Measurements from ENCODE around the gene SH3BP2. TPM values are rescaled to one million over a fixed set of nuclear protein-coding genes. Genes with fewer than 3 reads are reported as not detected.

The SH3BP2 gene
- polyA plus RNA-seq, 1 donor from 2014 or later = 22.7 TPM

DNA sequence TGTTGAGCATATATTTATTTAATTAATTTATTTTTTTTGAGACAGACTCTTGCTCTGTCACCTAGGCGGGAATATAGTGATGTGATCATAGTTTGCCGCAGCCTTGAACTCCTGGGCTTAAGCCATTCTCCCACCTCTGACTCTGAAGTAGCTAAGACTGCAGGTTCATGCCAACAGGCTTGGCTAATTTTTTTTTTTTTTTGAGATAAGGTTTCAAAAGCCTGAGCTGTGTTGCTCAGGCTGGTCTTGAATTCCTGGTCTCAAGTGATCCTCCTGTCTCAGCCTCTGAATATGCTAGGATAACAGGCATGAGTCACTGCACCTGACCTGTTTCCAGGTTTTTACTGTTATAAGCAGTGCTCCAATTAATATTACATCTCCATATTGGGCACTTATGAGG, 55.6 kb downstream of the SH3BP2 start:
- H3K27ac Mint-ChIP-seq = no peak overlapping the region
- peak overlapping the region in 1 of 4 donors; percentile 31 for H3K4me3 Mint-ChIP-seq
- peaks cover 6% of the 10 kb centered on the region for H3K36me3 Mint-ChIP-seq
- H3K4me1 Mint-ChIP-seq = peaks cover 53 to 61% (median 61%) of the 10 kb centered on the region in 3 donors
- no peaks in the 10 kb centered on the region for H3K9me3 Mint-ChIP-seq
- H3K27me3 Mint-ChIP-seq = no peaks in the 10 kb centered on the region

DNA sequence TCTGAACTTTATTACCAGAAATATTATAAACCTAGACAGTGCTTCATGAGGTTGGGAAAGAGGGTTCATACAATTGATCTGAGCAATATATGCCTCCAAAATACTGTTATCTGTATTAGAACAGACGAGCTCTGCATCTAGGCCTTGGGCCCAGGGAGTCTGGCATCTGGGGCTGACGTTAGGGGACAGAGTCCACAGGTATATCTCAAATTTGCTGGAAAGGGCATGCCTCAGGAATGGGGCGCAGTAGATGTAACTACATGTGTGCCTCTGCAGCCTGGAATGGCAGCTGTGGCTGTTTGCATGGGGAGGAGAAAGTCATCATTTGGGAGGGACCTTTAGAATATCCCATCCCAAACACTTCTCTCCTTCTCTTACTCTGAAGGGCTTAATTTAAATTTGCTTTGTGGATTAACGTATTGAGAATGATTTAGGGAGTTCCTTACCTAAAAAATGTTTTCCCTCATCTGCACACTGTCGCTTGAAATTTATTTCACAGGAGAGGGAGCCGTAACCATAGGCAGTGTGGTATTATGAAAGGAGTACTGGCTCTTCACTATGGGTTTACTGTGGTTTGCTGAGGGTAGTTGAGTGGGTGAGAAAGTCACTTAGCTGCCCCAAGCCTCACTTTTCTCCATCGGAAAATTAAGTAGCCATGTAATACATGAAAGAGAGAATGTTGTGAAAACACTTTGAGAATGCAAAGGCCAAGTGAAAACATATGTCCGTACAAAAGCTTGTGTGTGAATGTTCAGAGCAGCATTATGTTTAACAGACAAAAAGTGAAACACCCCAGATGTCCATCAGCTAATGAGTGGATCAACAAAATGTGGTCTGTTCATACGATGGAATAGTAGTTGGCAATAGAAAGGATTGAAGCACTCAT, 56.6 kb downstream of the SH3BP2 start:
- Mint-ChIP-seq H3K4me1 (peaks cover 59 to 71% (median 63%) of the 10 kb centered on the region in 3 donors), H3K27ac (peak overlapping the region; percentile 20 to 76 (median 43))

DNA sequence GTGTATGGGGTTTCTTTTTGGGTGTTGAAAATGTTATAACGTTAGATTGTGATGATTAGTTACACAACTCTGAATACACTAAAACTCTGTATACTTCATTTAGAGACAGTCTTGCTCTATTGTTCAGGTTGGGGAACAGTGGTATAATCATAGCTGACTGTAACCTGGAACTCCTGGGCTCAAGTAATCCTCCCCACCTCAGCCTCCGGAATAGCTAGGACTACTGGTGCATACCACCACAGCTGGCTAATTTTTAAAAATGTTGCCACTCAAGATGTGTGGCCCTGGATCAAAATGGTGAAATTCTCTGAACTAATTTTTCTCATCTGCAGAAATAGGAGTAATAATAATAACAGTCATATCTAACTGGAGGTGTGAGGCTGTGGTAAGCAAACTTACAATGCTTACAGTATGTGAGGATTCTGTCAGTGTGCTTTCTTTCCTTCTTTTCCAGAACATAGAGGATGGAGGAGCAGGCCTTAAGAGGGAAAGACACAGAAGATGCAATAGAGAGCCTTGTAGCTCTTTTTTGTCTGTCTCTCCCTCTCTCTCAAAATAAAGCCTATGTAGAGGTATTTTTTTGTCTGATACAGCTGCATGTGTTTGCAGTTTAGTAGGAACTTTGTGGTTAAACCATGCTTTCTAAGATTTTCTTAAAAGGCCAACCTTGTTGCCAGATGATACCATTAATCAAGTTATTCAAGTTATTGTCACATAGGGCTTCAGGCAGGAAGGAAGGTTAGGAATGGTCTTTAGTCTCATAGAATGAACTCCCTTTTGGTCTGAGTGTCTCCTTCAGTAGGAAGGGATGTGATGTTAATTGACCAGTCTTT, 58.3 kb downstream of the SH3BP2 start:
- Mint-ChIP-seq H3K36me3 (peaks cover 6% of the 10 kb centered on the region), H3K27me3 (no peaks in the 10 kb centered on the region), H3K27ac (peak overlapping the region; percentile 75 to 95 (median 80)), H3K9me3 (no peaks in the 10 kb centered on the region), H3K4me3 (peak overlapping the region; percentile 79 to 94 (median 89)), H3K4me1 (peaks cover 55 to 70% (median 69%) of the 10 kb centered on the region in 3 donors)

More for the DNA sequence above, 56.6 kb downstream of the SH3BP2 start:
- Mint-ChIP-seq H3K9me3 (no peaks in the 10 kb centered on the region), H3K4me3 (peak overlapping the region; percentile 8 to 94 (median 54)), H3K27me3 (no peaks in the 10 kb centered on the region), H3K36me3 (peaks cover 6% of the 10 kb centered on the region)

DNA sequence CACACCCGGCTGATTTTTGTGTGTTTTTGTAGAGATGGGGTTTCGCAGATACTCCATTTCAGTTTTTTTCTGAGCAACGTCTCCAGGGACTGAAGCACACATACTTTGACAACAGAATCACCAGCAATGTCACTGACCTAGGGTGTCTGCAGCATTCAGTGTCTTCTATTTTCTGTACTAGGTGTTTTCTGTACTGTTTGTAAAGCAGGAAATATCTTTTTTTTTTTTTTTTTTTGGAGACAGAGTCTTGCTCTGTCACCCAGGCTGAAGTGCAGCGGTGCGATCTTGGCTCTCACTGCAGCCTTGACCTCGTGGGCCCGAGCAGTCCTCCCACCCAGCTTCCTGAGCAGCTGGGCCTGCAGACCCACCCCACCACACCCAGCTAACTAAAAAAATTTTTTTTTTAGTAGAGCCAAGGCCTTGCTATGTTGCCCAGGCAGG, 59.6 kb downstream of the SH3BP2 start:
- Mint-ChIP-seq H3K4me1 (peaks cover 53 to 69% (median 68%) of the 10 kb centered on the region in 3 donors), H3K27me3 (no peaks in the 10 kb centered on the region), H3K36me3 (peaks cover 1% of the 10 kb centered on the region), H3K27ac (peak overlapping the region; percentile 75 to 95 (median 80)), H3K4me3 (peak overlapping the region; percentile 53 to 94 (median 84)), H3K9me3 (no peaks in the 10 kb centered on the region)

DNA sequence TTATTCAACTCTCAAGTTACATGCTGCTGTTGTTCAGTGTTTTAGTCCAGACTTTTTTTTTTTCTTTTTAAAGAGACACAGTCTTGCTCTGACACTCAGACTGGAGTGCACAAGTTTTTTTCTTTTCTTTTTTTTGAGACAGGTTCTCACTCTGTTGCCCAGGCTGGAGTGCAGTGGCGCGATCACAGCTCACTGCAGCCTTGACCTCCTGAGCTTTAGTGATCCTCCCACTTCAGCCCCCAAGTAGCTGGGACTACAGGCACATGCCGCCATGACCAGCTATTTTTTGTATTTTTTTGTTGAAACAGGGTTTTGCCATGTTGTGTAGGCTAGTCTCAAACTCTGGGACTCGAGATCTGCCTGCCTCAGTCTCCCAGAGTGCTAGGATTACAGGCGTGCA, 62.7 kb downstream of the SH3BP2 start:
- Mint-ChIP-seq H3K36me3 (peaks cover 4% of the 10 kb centered on the region), H3K4me1 (peaks cover 58 to 73% (median 71%) of the 10 kb centered on the region in 3 donors), H3K27me3 (no peaks in the 10 kb centered on the region), H3K27ac (no peak overlapping the region), H3K4me3 (peak overlapping the region in 1 of 4 donors; percentile 12), H3K9me3 (no peaks in the 10 kb centered on the region)

DNA sequence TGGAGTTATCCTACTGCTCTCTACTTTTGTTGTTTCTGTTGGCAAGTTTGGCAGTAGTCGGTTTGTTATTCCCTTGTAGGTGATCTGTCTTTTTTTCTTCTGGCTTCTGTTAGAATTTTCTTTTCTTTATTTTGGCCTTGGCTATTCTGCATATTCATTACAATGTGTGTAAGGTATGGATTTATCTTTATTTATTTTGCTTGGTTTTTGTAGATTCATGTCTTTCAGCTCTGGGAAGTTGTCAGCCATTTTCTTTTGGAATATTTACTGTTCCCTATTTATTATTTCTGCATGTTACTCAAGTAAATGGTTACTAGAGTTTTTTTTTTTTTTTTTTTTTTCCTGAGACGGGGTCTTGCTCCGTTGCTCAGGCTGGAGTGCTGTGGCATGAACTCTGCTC, 63.4 kb downstream of the SH3BP2 start:
- Mint-ChIP-seq H3K9me3 (no peaks in the 10 kb centered on the region), H3K36me3 (peaks cover 4% of the 10 kb centered on the region), H3K4me3 (peak overlapping the region in 1 of 4 donors; percentile 41), H3K27ac (peak overlapping the region in 1 of 3 donors; percentile 78), H3K4me1 (peaks cover 60 to 73% (median 71%) of the 10 kb centered on the region in 3 donors), H3K27me3 (no peaks in the 10 kb centered on the region)

DNA sequence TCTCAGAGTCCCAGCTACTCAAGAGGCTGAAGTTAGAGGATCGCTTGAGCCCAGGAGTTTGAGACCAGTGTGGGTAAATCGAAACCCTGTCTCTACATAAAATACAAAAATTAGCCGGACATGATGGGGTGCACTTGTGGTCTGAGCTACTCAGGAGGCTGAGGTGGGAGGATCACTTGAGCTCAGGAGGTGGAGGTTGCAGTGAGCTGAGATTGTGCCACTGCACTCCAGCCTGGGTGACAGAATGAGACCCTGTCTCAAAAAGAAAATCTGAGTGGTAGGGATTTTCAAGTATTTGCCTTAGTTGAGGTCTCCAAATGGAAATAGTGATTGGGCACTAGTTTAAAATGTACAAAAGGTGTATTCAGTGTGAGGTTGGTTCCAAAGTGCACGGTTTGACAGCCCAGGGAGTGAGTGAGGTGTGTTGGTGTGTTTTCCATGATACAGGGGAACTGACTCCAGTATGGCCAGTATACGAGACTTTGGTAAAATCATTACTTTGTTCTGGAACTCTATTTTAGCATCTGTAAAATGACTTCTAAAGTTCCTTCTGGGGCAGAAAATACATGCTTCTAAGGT, 64.6 kb downstream of the SH3BP2 start:
- Mint-ChIP-seq H3K4me3 (peak overlapping the region in 2 of 4 donors; percentile 17 to 58), H3K27ac (peak overlapping the region; percentile 52 to 78 (median 78)), H3K9me3 (no peaks in the 10 kb centered on the region), H3K27me3 (no peaks in the 10 kb centered on the region), H3K36me3 (peaks cover 4% of the 10 kb centered on the region), H3K4me1 (peaks cover 63 to 76% (median 73%) of the 10 kb centered on the region in 3 donors)

DNA sequence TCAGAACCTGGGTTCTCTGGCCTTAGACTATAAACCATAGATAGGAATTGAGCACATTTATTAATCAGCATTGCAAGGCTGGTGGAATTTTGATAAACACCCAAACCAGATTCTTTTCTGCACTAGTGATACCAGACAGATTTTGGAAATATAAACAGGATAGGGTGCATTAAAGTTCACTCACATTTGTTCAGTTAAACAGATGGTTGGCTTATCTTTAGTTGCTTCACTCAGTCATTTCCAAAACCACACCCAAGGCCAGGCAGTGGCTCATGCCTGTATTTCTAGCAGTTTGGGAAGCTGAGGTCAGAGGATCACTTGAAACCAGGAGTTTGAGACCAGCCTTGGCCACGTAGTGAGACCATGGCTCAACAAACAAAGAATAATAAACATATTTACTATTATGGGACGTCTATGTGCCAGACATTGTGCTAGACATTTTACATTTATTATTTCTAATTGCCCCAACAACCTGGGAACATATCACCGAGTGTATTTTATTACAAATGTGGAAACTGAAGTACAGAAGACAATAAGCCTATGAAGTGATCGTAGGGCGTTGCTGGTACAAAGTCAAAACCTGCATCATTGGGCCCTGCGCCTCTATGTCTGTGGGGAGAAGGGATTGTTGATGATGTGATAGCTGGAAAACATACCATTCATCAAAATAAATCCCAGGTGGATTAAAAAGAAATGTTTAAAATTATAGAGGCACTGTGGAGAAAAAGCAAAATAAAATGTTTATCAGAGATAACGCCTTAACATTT, 65.7 kb downstream of the SH3BP2 start:
- Mint-ChIP-seq H3K4me1 (peaks cover 63 to 80% (median 75%) of the 10 kb centered on the region in 3 donors), H3K4me3 (peak overlapping the region in 1 of 4 donors; percentile 43), H3K36me3 (peaks cover 4% of the 10 kb centered on the region), H3K27me3 (no peaks in the 10 kb centered on the region), H3K27ac (peak overlapping the region in 2 of 3 donors; percentile 52 to 71), H3K9me3 (no peaks in the 10 kb centered on the region)

DNA sequence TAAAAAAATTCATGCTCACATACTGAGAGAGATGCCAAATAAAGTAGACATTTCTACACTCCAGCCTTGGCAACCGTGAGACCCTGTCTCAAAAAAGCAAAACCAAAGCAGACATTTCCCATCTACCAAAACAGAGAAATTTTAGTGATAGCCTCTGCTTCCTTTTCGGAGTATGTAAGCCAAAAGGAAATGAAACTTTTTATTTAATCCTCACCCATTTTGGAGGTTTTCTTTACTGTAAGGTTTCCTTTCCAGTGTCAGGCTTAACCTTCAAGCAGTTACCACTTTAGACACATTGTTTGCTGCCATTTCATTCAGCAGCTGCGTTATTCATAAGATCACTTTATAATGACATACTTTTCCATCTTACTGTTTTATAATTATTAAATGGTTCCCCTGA, 66.6 kb downstream of the SH3BP2 start:
- H3K4me3 Mint-ChIP-seq = peak overlapping the region in 3 of 4 donors; percentile 25 to 83 (median 82)
- no peaks in the 10 kb centered on the region for H3K27me3 Mint-ChIP-seq
- no peaks in the 10 kb centered on the region for H3K9me3 Mint-ChIP-seq
- peaks cover 62 to 77% (median 70%) of the 10 kb centered on the region in 3 donors for H3K4me1 Mint-ChIP-seq
- H3K27ac Mint-ChIP-seq = peak overlapping the region; percentile 30 to 85 (median 67)
- peaks cover 4% of the 10 kb centered on the region for H3K36me3 Mint-ChIP-seq

DNA sequence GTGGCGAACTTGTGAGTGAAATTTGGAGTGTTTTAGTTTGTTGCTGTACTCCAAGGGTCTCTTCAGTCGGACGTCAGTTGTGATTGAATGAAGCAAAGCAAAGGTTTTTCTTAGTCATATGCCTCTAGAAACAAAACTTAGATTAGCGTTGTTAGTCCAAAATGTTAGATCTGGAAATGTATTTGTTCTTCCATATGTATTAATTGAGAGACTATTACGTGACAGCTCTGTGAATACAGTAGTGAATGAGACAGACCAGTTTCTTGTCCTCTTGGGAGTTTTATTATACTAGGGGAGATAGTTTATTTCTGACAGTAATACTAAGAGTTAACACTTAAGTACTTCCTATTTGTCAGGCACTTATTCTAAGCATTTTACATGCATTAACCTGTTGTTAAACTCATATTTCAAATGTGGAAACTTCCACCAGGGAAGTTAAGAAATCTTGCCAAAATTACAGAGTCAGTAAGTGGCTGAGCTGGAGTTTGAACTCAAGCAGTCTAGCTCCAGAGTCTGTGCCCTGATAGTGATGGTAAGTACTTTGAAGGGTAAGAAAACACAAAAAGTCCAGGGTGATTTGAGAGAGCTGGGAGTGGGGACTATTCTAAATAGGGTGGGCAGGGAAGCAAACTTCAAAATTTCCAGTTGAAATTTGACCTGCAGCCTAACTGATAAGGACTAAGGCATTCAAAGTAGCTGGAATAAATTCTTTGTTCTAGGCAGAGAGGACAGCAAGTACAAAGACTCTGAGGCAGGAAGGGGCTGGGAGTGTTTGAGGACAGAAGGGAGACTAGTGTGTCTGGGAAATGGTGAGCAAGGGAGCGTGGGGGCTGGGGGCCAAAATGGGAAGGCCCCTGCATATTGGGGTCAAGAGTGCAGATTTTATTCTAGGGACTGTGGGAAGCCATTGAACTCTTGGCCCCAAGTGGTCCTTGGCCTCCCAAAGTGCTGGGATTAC, 67.8 kb downstream of the SH3BP2 start:
- H3K27ac Mint-ChIP-seq = peak overlapping the region in 2 of 3 donors; percentile 76 to 85
- no peaks in the 10 kb centered on the region for H3K9me3 Mint-ChIP-seq
- peaks cover 63 to 78% (median 71%) of the 10 kb centered on the region in 3 donors for H3K4me1 Mint-ChIP-seq
- peak overlapping the region in 2 of 4 donors; percentile 25 to 87 for H3K4me3 Mint-ChIP-seq
- peaks cover 4% of the 10 kb centered on the region for H3K36me3 Mint-ChIP-seq
- H3K27me3 Mint-ChIP-seq = no peaks in the 10 kb centered on the region

DNA sequence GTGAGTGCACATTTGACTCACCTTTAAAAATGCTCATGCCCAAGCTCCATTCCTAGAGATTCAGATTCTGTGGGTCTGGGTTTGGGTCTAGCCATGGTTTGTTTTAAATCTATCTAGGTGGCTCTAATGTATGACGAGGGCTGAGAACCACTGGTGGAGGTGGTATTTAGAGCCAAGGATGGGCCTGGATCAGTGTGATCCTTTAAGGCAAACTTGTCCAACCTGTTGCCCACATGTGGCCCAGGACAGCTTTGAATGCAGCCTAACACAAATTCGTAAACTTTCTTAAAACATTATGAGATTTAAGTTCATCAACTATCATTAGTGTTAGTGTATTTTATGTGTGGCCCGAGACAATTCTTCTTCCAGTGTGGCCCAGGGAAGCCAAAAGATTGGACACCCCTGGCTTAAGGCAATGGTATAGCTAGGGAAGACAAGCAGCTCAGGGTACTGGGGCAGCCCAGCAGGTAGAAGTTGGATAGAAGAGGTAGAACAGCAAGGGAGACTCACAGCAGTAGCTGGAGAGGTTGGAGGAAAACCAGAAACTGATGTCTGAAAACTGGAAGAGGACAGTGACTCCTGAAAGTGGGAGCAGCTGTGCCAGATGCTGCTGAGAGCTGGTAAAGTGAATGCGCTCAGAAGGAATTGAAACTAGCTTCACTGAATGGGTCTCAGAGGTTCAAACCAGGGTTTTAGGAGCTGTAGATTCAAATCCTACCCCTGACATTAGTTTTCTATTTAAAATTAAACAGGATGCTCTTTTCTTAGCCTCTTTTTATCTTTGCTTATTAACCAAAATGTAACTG, 68.9 kb downstream of the SH3BP2 start:
- Mint-ChIP-seq H3K4me1 (peaks cover 59 to 79% (median 73%) of the 10 kb centered on the region in 3 donors), H3K4me3 (peak overlapping the region in 3 of 4 donors; percentile 19 to 85 (median 67)), H3K27me3 (no peaks in the 10 kb centered on the region), H3K27ac (peak overlapping the region in 2 of 3 donors; percentile 31 to 76), H3K36me3 (peaks cover 4% of the 10 kb centered on the region), H3K9me3 (no peaks in the 10 kb centered on the region)

DNA sequence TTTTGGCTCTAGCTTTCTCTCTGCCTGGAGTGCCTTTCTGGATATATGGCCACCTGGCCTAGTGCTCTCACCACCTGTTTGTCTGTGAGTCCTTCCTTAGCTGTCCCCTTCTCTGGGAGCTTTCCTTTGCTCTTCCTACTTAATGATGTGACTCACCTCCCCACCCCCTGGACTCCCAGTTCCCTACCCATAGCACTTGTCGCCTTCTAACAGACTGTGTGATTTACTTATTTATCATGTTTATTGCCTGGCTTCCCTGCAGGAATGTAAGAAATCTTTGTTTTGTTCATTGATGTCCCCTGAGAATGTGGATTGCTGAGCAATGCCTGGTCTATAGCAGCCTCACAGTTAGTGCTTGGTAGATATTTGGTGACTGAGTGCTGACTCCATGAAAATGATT, 69.6 kb downstream of the SH3BP2 start:
- peak overlapping the region in 3 of 4 donors; percentile 7 to 85 (median 58) for H3K4me3 Mint-ChIP-seq
- peaks cover 62 to 81% (median 71%) of the 10 kb centered on the region in 3 donors for H3K4me1 Mint-ChIP-seq
- H3K36me3 Mint-ChIP-seq = peaks cover 4% of the 10 kb centered on the region
- H3K9me3 Mint-ChIP-seq = no peaks in the 10 kb centered on the region
- no peaks in the 10 kb centered on the region for H3K27me3 Mint-ChIP-seq
- H3K27ac Mint-ChIP-seq = peak overlapping the region in 1 of 3 donors; percentile 20

All from IgD-negative memory B cell (primary cell).